Measurements from ENCODE around the gene NRG3.

- TF ChIP-seq CTCF (IDR thresholded peaks at IDR 0.05), result no peak
- no peak for TF ChIP-seq EP300 (IDR thresholded peaks at IDR 0.05)
- no peak for TF ChIP-seq POLR2A (IDR thresholded peaks at IDR 0.05)
Measured at GRCh38 chr10:81875467-81876252, 666 bp downstream of the NRG3 start.

All from tibial nerve (tissue), 4 donors.